NCI-H1048 (cell line): ENCODE measurements around the gene TMCO1.
"Not testable (repeated sequence)": the region's sequence is repeated elsewhere in the genome, so short reads cannot be mapped to it uniquely, and the experiment has no call there.

ENCODE experiments used
- DNase-seq: peaks from one replicate; lab custom pipeline; 2025; lab: John Stamatoyannopoulos, UW

TMCO1 gene, protein sequence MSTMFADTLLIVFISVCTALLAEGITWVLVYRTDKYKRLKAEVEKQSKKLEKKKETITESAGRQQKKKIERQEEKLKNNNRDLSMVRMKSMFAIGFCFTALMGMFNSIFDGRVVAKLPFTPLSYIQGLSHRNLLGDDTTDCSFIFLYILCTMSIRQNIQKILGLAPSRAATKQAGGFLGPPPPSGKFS

DNA sequence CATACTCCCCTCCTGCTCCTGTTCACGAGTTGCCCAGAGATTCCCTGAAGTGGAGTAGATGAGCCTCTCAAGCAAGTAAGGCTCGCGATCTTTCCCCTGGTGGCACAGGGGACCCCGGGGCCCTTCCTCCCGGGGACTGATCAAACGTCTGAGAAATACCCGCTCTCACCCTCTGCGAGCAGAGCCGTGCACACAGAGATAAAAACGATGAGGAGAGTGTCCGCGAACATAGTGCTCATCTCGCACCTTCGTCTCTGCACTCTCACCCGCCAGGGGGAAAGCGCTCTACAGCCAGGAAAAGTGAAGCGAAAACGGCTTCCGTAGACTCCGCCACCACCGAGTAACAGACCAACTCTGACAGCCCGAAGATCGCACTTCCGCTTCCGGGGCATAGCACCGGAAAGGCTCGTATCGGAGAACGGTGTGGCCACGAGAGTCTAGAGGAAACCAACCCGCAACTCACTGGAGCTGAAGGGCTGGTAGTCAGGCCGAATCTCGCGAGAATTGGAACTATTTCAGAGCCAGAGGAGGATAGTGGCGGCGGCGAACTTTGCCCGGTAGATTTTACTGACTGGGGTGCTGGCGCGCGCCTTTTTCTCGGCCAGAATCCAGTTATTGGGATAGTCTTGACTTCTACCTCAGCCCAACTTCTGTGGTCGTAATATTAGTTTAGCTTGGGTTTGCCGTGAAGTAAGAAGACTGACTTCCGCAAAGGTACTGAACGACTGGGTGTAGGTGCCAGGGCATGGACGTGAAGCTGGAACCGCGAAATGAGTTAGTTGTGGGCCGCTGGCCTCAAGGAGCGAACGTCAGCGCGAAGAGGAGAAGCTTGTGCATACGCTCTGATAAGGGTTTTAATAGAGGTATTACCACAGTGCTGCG lies at the start of gene TMCO1:
TSS of gene TMCO1 (minus strand) at position 356 of the 882 bp plus-strand sequence. CDS start at position 239, 117 bp downstream.
- DNase-seq: no peak

- no peak for DNase-seq
These were observed 48.3 kb upstream of the TMCO1 start for GRCh38 chr1:165816826-165817497.

DNA sequence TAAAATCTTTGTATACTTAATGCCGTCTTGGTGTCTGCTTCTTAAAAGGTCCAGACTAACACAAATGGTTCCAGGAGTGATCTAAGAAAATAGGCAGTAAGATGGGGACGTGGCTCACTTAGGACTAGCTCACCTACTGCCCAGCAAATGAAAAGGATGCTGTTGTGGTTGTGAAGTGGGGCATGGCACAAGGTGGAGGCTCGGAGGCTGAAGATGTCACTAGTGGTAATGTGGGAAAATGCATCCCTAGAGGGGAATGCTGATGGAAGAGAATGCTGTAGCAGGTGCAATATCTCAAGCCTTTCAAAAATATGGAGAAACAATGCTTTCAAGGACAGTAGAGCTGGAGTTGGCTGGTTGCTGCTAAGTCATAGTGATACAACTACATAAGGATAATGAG lies 47.5 kb upstream of the TMCO1 start:
- no peak for DNase-seq

GRCh38 chr1:165815725-165816124 lies 47.1 kb upstream of the TMCO1 start:
- no peak for DNase-seq

GRCh38 chr1:165807613-165808012 lies 38.9 kb upstream of the TMCO1 start:
- DNase-seq: no peak

- not testable (repeated sequence) for DNase-seq
These were observed 35.8 kb upstream of the TMCO1 start for GRCh38 chr1:165804513-165804912.

DNA sequence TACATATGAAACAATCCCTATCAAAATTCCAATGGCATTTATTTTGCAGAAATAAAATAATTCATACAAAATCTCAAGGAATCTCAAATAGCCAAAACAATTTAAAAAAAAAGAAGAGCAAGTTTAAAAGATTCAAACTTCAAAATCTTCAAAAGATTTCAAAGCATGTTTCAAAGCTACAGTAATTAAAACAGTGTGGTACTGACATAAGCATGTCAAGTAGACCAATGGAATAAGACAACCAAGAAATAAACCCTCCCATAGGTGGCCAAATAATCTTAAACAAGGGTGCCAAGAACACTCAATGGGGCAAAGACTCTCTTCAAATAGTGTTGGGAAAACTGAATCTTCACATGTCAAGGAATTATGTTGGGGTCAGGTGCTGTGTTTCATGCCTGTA lies 30.7 kb upstream of the TMCO1 start:
- DNase-seq: no peak

GRCh38 chr1:165795894-165796293 lies 27.2 kb upstream of the TMCO1 start:
- no peak for DNase-seq

DNA sequence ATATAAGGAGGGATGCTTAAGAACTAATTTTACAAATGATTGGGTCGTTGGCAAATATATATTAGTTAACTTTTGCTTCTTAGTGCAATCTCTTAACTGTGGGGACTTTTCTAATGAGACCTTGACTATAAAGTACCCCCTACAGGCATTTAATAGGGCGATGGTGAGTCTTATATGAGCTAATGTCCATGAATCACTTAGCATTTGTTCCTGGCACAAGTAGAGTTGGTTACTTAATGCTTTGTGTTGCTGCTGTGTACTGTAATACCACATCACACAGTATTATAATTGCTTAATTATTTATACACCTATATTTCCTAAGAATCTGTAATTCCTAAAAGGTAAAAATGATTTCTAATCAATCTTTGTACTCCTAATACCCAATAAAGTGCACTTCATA lies 25.3 kb upstream of the TMCO1 start:
- no peak for DNase-seq

GRCh38 chr1:165787741-165788140 lies 19.1 kb upstream of the TMCO1 start:
- no peak for DNase-seq

- DNase-seq: not testable (repeated sequence)
These were observed 14.9 kb upstream of the TMCO1 start for GRCh38 chr1:165783519-165783918.

- not testable (repeated sequence) for DNase-seq
These were observed 9.5 kb upstream of the TMCO1 start for GRCh38 chr1:165778197-165778596.

DNA sequence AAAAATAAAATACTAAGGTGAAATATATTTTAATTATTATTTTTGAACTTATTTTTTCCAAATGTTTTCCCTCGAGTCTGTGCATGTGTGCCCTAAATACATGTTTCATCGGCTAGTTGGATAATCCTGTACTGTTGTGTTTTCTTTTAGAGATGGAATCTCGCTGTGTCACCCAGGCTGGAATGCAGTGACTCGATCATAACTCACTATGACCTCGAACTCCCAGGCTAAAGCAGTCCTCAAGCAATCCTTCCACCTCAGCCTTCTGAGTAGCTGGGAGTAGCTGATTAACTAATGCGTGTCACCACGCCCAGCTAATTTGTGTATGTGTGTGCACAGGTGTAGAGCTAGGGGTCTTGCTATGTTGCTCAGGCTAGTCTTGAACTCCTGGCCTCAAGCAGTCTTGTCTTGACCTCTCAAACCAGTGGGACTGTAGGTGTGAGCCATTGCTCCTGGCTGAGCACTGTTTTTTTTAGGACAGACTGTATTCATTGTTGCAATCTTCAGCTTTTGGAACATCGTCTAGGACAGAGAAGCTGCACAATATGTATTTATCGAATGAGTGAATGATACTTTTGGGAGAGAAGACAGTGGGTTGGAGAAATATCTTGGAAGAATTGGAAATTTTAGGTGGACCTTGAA lies 4.8 kb upstream of the TMCO1 start:
- DNase-seq: no peak

GRCh38 chr1:165772739-165773138 lies 4.1 kb upstream of the TMCO1 start:
- no peak for DNase-seq

- no peak for DNase-seq
These were observed 4.4 kb downstream of the TMCO1 start for GRCh38 chr1:165764277-165764676.

DNA sequence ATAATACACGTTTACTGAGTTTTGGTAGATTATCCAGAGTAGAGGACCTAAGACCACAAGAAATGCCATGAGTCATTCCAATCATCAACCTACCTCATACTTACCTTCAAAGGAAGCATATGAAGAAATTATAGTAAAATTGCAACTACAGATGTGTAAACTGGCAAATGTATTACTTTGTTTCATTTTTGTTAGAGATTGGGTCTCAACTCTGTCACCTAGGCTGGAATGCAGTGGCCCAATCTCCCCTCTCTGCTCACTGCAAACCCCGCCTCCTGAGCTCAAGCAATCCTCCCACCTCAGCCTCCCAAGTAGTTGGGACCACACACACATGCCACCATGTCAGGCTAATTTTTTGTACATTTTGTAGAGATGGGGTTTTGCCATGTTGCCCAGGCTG lies 5.2 kb downstream of the TMCO1 start:
- DNase-seq: no peak

DNA sequence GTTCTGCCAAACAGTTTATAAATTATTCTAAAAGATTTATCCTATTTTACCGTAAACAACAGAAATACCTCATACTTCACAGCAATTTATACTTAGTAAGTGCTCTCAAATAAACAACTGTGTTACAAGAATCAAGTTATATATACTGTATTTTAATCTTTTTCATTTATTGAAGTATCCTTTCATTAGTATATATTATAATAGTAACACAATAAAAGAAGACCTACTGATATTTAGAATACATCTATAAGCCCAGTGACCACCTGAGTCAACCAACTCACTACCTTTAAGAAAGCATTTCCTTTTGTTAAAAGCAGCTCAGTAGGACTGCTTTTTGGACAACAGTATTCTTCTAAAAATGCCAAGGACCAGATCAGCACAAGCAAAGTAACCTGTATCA lies 5.9 kb downstream of the TMCO1 start:
- DNase-seq: no peak

DNA sequence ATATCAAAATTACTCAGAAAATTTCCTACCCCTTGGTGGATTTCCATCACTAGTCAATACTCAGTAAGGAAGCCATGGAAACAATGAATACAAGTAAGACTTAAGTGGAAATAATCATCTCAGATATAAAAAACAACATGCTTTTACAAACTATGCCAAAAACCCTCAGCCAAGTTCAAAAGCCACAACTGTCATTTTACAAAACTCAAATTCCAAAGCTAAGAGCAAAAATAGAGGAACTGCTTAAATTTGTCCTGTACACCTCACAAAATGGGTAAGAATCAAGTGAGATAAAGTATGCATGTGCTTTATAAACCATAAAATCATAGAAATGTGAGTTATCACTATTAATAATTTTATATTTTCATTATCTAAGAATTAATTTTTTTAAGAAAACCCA lies 9.6 kb downstream of the TMCO1 start:
- no peak for DNase-seq

DNA sequence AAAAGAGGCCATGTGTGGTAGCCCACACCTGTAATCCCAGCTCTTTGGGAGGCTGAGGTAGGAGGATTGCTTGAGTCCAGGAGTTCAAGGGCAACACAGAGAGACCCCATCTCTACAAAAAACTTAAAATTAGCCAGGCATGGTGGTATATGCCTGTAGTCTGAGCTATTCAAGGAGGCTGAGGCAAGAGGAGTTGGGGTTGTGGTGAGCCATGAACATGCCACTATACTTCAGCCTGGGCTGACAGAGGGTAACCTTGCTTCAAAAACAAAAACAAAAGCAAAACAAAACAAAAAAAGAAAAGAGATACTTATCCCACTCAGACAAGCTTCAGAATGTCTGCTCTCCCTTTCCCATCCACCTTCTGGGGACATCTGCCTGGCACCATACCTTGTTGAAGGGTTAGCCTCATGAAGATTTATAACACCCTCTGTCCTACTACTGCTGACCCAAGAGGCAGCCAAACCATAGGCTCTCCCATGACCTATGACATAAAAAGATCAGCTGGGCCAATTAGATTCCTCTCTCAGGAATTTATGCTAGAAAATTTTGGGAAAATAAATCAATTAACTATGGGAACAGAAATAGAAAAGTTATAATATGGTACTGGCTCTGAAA lies 13.2 kb downstream of the TMCO1 start:
- no peak for DNase-seq

GRCh38 chr1:165753934-165754333 lies 14.7 kb downstream of the TMCO1 start:
- no peak for DNase-seq

DNA sequence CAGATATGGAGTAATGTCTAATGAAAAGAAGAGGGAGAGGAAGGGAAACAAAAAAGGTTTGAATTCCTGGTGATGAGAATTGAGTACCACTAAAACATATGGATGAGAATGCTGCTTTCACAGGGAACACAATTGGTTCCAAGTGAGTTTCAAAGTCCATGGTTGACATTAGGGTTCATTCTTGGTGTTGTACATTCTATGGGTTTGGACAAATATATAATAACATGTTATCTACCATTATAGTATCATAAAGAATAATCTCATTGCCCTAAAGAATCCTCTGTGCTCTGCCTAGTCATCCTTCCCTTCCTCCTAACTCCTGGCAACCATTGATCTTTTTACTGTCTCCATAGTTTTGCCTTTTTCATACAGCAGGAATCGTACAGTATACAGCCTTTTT lies 20.1 kb downstream of the TMCO1 start:
- DNase-seq: no peak
